Posterior cingulate gyrus (tissue), 11 donors: ENCODE data around the gene MRPL33.

Experiments
- DNase-seq, 10 donors: peaks; one replicate each; pipeline versions ENCODE4 v3.0.0 to v3.0.0-alpha.2; 2020 to 2021; ENCODE audit warnings: mixed read lengths in 3 of 10
- intact Hi-C: fragments of 100-400 bp; cut with DNase I; formaldehyde crosslinking; loops from one replicate; pipeline ENCODE4 v1.15.1; 2023

MRPL33 gene

DNA sequence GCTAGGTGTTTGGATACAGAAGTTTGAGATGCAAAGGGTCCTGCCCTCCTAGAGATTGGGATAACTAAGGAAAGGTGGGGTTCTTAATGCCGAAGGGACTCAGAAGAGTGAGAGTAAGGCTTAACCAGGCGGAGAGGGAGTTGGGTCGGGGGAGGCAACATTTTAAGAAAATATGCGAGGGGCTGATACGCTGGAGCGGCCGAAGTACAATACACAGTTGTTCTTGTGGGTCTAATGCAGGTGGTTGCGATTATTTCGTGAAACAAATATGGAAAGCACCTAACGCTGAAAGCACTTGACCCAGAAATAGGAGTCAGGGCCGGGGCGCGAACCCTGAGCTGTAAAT lies 344 bp upstream of the MRPL33 start:
- intact Hi-C loops = no loop called here
- DNase-seq = no peak

DNA sequence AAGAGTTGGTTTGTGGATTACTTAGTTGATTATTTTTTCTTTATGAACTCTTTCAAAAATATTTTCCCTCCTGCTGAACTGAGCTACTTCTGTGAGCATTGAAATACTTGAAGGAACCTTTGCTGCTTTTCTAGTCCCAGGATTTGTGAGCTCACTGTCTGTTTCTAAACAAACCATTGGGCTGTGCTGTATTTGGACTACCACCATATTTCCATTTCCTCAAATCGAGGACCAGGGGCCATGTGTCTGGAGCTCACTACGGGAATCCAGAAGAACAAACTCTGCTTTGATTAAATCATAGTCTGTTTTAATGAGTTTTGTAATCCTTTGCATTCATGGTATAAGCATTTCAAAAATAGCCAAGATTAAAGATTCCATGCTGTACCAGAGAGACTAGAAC lies 1.3 kb downstream of the MRPL33 start:
- DNase-seq = no peak
- intact Hi-C loops = no loop called here

DNA sequence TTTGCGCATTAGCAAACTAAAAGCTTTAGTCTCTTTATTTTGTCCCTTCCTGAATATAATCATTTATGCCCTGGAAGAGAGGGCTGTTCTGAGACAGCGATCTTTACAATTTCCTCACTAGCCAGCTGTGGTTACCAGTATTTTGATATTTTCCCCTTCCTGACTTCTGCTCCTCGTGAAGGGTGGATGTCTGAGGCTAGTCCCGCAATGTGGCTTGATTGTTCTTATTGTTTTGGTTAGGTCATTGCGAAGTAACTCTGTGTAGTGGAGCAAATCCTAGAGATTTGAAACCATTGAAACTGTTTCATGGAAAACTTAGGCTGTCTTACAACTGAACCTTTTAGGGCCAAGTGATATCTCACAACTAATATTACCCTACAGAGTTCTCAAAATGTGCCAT lies 2.4 kb downstream of the MRPL33 start:
- intact Hi-C loops = no loop called here
- no peak for DNase-seq

GRCh38 chr2:27776097-27776496 lies 4.6 kb downstream of the MRPL33 start:
- intact Hi-C loops = no loop called here
- DNase-seq = peak in 4 of 10 donors; percentile 26 to 86 (median 56)

DNA sequence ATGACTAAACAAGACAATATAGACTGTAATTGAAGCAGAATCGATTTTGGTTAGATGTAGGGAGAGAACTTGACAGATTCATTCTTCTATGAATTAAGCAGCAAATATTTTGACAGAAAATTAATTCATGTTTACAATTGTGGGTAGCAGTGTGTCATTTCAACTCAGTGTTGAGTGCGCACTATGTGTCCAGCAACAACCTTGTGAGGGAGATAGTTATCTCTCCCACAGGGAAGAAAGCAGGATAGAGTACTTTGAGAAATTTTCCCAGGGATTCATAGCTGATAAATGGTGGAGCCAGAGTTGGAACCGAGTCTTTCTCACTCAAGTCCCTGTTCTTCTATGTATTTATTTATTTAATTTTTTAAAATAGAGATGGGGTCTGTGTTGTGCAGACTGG lies 5.2 kb downstream of the MRPL33 start:
- intact Hi-C loops = no loop called here
- DNase-seq = no peak

- intact Hi-C loops = no loop called here
- DNase-seq = no peak
Observed at GRCh38 chr2:27779417-27780055, 8.0 kb downstream of the MRPL33 start.

DNA sequence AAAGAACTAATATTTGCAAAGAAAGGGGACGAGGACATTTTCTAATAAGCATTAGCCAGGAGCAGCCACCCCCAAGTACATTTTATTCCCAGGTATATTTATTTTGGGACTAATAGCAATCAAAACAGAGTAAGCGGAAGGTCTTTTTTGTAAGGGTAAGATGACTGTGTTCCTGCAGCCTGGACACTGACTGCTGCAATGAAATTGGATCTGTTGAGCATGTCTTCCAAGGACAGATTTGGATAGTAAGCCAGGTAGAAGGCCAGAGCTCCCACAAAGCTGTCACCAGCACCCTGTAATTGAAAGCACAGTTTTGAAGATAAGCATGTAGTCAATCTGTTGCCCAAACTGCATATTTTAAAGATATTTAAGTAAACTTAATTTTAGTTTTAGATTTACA lies 10.0 kb downstream of the MRPL33 start:
- intact Hi-C loops = no loop called here
- DNase-seq = no peak

DNA sequence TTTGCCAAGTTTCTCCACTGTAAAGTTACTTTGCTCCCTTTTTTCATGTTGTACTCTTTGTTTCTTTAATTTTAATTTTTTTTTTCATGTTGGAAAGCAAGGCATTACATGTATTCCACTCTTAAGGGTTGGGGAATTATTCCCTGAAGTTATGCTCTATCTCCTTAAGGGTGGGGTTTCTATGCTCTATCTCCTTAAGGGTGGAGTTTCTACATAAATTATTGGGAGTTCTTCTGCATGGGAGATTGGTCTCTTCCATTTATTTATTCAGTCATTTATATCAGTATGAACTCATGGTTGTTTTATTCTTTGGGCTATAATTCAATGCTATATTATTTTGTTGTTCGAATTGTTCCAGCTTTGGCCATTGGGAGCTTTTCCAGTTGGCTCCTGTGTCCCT lies 11.2 kb downstream of the MRPL33 start:
- intact Hi-C loops = no loop called here
- DNase-seq = no peak

DNA sequence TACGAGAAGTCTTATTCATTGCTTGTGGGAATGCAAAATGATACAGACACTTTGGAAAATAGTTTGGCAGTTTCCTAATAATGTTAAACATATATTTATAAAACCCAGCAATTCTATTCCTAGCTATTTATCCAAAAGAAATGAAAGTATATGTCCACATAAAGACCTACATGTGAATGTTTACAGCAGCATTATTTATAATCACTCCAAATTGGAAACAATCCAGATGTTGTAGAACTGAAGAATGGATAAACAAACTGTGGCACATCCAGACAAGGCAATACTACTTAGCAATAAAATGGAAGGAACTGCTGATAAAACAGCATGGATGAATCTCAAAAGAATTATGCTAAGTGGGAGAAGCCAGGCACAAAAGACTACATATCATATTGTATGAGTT lies 19.3 kb downstream of the MRPL33 start:
- intact Hi-C loops = no loop called here

DNA sequence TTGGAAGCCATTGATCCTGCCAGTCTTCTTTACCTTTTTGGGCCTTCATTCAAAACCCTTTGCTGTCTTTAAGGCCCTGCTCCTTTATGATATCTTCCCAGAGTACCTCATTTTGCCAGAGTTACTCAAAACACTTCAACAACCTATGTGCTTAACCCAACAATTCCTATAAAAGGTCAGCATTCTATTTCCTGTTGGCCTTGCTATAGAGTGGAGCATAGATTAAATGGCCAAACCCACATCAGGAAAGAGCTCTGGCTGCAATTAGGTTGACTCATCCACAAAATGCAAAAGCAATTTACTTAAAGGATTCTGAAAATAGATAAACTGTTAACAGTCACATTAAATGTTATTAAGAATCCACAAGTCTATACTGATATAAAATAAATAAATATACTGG lies 21.2 kb downstream of the MRPL33 start:
- no peak for DNase-seq
- intact Hi-C loops = no loop called here

More for the DNA sequence above, 19.3 kb downstream of the MRPL33 start:
- DNase-seq = no peak

- intact Hi-C loops = no loop called here
- DNase-seq = no peak
Observed at GRCh38 chr2:27795093-27795834, 23.7 kb downstream of the MRPL33 start.

DNA sequence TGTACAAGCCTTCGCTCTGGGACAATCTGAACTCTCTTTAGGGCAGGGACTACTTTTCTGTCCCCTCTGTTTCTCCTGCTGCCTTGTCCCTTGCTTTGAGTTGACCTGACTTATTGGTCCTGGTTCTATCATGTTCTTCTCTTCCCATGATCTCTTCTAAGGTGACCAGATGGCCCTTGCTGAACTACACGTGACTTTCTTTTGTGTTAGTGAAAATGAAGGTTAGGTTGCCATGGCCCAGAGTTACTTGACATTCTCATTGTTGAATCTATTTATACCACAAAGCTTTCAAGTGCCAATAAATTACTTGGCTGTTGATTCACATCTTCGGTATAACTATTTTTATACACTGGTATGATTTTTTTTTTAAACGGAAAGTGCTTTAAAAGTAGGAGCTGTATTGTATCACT lies 24.4 kb downstream of the MRPL33 start:
- intact Hi-C loops = no loop called here
- no peak for DNase-seq

DNA sequence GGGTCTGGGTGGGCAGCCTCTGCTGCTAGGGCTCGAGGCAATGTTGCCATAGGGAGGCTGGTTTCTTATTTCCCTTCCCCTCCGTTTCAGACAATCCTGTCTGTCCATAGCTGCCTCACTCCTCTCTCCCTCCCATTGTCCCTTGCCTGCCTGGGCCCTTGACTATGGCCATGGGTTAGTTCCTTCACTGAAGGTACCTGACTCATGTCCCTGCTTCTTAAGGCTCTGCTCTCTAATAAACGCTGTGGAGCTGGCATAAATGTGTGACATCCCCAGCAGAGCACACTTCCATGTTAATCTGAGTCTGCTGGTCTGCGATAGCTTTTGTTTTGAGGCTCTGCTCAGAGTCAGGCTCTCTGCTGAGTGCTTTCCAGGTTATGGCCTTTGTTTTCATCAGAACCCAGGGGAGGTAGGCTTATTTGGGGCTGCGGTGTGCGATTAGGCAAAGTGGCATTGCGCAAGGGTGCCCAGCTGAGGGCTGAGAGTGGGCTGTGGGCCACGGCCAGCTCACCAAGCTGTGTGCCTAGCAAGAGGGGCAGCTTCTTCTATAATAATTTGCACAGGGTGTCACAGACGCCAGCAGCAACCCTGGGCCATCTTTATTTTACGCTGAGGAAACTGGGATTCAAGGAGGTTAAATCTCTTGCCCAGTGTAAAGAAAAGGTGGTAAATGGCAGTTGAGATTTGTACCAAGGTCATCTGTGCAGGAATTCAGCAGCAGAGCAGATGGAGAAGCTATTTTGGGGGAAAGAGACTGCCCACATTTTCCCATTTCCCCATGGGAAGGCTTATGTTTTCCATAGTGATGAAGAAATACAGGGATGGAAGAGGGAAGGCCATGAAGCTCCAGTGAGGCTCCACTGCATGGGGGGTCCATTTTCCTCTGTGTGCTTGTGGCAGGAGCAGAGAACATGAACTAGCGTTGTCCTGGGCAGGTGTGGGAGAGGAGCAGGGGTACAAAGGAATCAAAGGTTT lies 25.6 kb downstream of the MRPL33 start:
- no peak for DNase-seq
- intact Hi-C loops = no loop called here

DNA sequence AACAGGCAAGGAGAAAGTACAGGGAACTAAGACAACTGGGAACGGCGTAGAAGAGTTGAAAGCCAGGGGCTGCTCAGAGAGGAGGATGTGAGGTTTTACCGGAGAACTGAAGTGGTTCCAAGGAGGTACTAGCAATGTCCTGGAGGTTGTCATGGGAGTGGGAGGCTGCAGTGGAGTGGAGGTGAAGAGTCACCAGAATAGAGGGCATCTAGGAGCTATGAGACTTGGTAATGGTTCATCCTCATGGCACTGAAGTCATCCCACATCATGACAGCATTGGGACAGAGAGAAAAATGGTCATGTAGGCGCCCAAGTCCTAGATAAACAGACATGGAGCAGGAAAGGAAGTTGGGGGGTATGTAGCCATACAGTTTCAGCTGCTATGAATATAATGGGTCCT lies 26.3 kb downstream of the MRPL33 start:
- intact Hi-C loops = no loop called here

DNA sequence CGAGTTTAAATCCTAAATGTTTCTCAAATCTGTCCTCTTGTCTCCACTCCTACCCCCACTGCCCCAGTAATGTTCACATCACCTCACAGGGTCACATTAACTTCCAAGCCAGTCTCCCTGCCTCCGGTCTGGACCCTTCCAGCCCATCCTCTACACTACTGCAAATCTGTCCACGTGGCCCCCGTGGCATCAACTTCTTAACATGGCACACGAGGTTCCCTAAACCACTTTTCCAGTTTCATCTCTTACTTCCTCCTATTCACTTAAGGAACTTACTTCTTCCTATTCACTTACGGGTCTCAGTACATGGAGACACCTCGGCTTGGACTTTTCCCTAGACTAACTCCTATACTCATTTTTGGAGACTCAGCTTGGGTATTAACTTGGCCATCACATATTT lies 27.0 kb downstream of the MRPL33 start:
- intact Hi-C loops = no loop called here
- no peak for DNase-seq

More for the DNA sequence above, 26.3 kb downstream of the MRPL33 start:
- no peak for DNase-seq

GRCh38 chr2:27798948-27799645 lies 27.6 kb downstream of the MRPL33 start:
- DNase-seq = peak in 5 of 10 donors; percentile 14 to 86 (median 73)
- intact Hi-C loops = no loop called here

DNA sequence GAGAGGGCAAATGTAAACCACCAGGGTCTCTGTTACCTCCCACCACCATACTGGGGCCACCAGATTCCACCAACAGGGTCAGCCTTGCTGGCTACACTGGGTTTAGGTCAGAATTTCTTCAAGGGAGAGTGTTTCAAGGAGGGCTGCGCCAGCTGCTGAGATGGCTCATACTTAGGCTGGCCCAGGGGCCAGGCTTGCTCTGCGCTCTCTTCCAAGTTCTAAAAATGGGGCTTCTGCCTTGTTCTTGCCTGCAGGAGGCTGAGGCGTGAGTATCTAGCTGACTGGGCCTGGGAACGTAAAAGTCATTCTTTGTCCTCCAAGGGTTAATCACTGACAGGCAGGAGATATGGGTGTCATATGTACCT lies 28.1 kb downstream of the MRPL33 start:
- DNase-seq = no peak
- intact Hi-C loops = no loop called here

DNA sequence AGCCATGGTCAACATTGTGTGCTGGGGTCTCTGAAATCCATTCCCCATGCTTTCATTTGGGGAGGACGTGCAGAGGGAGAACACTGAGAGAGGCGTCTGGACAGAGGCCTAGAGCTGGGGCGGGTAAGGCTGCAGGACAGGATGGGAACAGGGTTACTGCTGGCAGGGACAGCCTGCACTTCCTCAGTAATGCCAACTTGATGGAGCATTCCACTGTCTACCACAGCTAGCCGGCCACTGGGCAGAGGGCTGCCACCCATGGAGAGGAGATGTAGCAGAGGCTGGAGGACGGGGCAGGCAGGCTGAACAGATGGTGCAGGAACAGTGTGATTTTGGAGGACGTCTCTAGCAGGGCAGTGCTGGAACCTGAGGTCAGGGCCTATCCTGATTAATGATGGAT lies 29.3 kb downstream of the MRPL33 start:
- intact Hi-C loops = no loop called here
- no peak for DNase-seq

DNA sequence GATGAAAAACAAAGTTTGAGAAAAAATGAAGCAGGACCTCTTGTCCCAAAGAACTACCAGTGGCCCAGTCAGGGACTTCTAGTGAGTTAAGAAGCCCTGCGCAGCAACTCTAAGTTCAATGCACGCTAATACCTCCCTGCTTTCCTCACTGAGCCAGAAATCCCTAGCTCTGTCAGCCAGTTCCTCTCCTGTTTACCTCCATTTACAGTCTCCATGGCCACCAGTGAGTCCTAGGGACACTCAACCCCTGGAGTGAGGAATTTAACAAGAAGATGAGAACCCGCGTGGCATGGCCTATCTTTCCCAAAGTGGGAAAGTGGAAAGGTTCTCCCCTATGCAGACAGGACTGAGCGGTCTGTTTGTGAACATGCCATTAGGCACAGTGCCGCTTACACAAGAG lies 31.0 kb downstream of the MRPL33 start:
- intact Hi-C loops = no loop called here
- DNase-seq = no peak

DNA sequence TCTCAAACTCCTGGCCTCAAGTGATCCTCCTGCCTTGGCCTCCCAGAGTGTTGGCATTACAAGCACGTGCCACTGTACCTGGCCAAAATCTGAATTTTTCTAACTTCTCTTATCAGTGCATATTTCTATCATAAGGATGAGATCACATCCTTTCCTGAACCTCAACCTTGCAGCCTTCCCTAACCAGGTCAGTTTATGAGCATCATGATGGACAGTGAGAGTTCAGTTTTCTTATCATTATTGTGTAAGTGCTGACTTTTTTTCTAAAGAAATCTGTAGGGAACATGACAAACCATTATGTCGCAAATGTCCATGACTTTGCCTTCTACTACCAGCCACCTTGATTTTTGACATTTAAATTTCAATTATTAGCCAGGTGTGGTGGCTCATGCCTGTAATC lies 31.5 kb downstream of the MRPL33 start:
- intact Hi-C loops = no loop called here
- DNase-seq = no peak

GRCh38 chr2:27804146-27804545 lies 32.6 kb downstream of the MRPL33 start:
- intact Hi-C loops = no loop called here
- no peak for DNase-seq
